ENCODE measurements around the gene B4GALNT4. TPM values are rescaled to one million over a fixed set of nuclear protein-coding genes. Genes with fewer than 3 reads are reported as not detected.

Gene B4GALNT4
- total RNA-seq, 1 donor, result 2.2 TPM

DNA sequence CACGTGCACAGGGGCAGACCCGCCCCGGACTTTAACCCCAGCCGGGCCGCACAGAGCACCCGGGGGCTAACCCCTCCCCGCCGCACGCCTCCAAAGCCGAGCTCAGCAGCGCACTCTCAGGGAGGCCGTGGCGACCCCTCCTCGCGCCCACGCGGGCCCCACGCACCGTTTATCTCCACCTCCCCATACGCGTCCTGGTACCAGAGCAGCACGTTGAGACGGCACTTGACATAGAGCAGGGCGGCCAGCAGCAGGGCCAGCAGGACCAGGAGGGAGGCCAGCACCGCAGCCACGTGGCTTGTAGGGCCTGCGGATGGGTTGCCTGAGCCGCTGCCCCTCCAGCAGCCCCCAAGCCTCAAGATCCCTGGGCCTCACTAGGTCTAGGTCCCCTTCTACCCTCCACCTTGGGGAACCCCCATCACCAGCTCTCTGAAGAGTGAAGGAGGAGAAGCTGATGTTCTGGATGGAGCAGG, 38.4 kb downstream of the B4GALNT4 start:
- TF ChIP-seq, protein P1, sequence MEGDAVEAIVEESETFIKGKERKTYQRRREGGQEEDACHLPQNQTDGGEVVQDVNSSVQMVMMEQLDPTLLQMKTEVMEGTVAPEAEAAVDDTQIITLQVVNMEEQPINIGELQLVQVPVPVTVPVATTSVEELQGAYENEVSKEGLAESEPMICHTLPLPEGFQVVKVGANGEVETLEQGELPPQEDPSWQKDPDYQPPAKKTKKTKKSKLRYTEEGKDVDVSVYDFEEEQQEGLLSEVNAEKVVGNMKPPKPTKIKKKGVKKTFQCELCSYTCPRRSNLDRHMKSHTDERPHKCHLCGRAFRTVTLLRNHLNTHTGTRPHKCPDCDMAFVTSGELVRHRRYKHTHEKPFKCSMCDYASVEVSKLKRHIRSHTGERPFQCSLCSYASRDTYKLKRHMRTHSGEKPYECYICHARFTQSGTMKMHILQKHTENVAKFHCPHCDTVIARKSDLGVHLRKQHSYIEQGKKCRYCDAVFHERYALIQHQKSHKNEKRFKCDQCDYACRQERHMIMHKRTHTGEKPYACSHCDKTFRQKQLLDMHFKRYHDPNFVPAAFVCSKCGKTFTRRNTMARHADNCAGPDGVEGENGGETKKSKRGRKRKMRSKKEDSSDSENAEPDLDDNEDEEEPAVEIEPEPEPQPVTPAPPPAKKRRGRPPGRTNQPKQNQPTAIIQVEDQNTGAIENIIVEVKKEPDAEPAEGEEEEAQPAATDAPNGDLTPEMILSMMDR (IDR thresholded peaks at IDR 0.05; ENCODE audit: extremely low read depth, low read depth, low read length), result no peak
- Histone ChIP-seq H4K20me1 (ENCODE audit: insufficient read depth, low read length) (no peaks in the 10 kb centered on the region), H3K79me2 (ENCODE audit: insufficient read depth, low read length) (no peaks in the 10 kb centered on the region), H3K4me2 (ENCODE audit: insufficient read depth, low read length) (peak overlapping the region; percentile 28), H2AFZ (ENCODE audit: low read length) (no peak overlapping the region), H3K9me3 (ENCODE audit: low read depth, low read length) (no peaks in the 10 kb centered on the region), H3K27ac (ENCODE audit: low read depth, low read length) (no peak overlapping the region), H3K4me1 (ENCODE audit: insufficient read depth, low read length) (peaks cover 3% of the 10 kb centered on the region), H3K27me3 (ENCODE audit: insufficient read depth, low read length) (no peaks in the 10 kb centered on the region), H3K36me3 (ENCODE audit: insufficient read depth, low read length) (no peaks in the 10 kb centered on the region), H3K4me3 (ENCODE audit: insufficient read depth, low read length) (no peak overlapping the region)
- no peak for DNase-seq (ENCODE audit: insufficient read length, low spot score, missing footprints)

DNA sequence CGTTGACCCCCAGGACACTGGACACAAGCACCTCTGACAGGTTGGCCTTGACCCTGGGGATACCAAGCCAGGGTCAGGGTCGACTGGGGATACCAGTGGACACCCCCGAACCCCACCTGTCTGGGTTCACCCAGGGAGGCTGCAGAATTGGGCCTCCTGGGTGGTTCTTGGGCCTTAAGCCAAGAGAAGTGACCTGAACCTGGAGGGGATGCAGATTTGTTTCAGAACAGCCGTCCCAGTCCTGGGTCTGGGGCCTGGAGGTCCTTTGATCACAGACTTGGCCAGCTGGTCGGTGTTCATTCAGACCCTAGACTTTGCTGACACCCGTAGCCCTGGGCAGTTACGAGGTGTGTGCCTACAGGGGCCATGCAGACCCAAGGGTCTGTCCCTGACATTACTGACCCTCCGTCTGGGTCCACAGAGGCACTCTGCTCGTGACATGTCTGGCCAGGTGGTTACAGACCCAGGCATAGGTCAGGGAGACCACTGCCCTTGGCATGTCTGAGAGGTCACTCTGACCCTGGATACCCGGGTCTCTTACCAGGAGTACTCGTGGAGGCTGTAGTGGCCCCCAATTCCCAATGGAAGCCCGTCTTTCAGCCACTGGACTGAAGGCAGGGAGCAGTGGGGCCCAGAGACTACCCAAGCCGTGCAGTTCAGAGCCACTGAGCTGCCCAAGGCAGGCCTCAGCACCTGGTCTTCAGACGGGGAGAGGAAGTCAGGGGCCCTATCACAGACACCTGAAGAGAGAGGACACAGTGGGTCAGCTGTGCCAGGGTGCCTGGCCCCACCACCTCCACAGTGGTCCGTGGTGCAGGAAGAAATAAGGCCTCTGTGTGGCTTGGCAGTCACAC, 39.1 kb downstream of the B4GALNT4 start:
- TF ChIP-seq, protein P1 (IDR thresholded peaks at IDR 0.05; ENCODE audit: extremely low read depth, low read depth, low read length), result no peak
- no peaks in the 10 kb centered on the region for H3K9me3 ChIP-seq (ENCODE audit: low read depth, low read length)
- H3K27me3 ChIP-seq (ENCODE audit: insufficient read depth, low read length), result no peaks in the 10 kb centered on the region
- H4K20me1 ChIP-seq (ENCODE audit: insufficient read depth, low read length), result no peaks in the 10 kb centered on the region
- H3K4me3 ChIP-seq (ENCODE audit: insufficient read depth, low read length), result no peak overlapping the region
- H3K4me2 ChIP-seq (ENCODE audit: insufficient read depth, low read length), result no peak overlapping the region
- H3K36me3 ChIP-seq (ENCODE audit: insufficient read depth, low read length), result no peaks in the 10 kb centered on the region
- H3K4me1 ChIP-seq (ENCODE audit: insufficient read depth, low read length), result peaks cover 3% of the 10 kb centered on the region
- no peaks in the 10 kb centered on the region for H3K79me2 ChIP-seq (ENCODE audit: insufficient read depth, low read length)
- no peak for DNase-seq (ENCODE audit: insufficient read length, low spot score, missing footprints)
- no peak overlapping the region for H2AFZ ChIP-seq (ENCODE audit: low read length)
- no peak overlapping the region for H3K27ac ChIP-seq (ENCODE audit: low read depth, low read length)

DNA sequence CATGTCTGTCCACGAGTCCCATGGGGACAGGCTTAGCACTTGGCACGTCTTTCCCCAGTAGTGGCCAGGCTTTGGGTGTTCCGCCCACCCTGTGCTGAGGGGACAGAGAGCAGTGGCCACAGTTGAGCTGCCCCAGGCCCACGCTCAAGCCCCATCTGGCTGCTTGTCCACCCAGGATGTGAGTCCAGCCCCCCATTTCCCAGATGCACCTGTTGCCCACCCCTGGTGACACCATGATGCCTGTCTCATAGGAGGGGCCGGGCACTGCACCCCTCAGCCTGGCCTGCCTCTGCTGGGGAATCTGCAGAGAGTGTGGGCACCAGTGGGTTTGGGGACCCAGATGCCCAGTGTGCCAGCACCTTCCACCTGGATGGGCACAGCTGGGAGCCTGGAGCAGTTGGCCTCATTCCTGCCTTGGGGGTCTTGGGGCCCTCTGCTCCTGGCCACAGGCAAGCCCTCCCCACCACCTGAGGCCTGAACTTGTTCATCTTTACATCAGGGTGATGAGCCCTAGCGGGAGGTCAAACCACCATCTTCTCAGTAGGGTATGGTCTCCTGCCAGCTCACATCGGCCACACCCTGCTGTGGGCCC, 39.8 kb downstream of the B4GALNT4 start:
- H4K20me1 ChIP-seq (ENCODE audit: insufficient read depth, low read length), result no peaks in the 10 kb centered on the region
- H3K9me3 ChIP-seq (ENCODE audit: low read depth, low read length), result no peaks in the 10 kb centered on the region
- no peak for DNase-seq (ENCODE audit: insufficient read length, low spot score, missing footprints)
- no peak overlapping the region for H3K4me2 ChIP-seq (ENCODE audit: insufficient read depth, low read length)
- H3K4me1 ChIP-seq (ENCODE audit: insufficient read depth, low read length), result peaks cover 3% of the 10 kb centered on the region
- H3K27ac ChIP-seq (ENCODE audit: low read depth, low read length), result no peak overlapping the region
- no peaks in the 10 kb centered on the region for H3K27me3 ChIP-seq (ENCODE audit: insufficient read depth, low read length)
- no peak overlapping the region for H3K4me3 ChIP-seq (ENCODE audit: insufficient read depth, low read length)
- H2AFZ ChIP-seq (ENCODE audit: low read length), result no peak overlapping the region
- TF ChIP-seq, protein P1 (IDR thresholded peaks at IDR 0.05; ENCODE audit: extremely low read depth, low read depth, low read length), result no peak
- H3K79me2 ChIP-seq (ENCODE audit: insufficient read depth, low read length), result no peaks in the 10 kb centered on the region
- H3K36me3 ChIP-seq (ENCODE audit: insufficient read depth, low read length), result no peaks in the 10 kb centered on the region
